SKM-1 treated with dmso at 0.1 percent for 144 hours (cell line): ENCODE data around the gene HNRNPAB.
"Not testable (repeated sequence)": the region's sequence is repeated elsewhere in the genome, so short reads cannot be mapped to it uniquely, and the experiment has no call there.

Experiments used
- DNase-seq: peaks from one replicate; lab custom pipeline; 2025; ENCODE audit not compliant: unreplicated experiment; lab: John Stamatoyannopoulos, UW

HNRNPAB gene

GRCh38 chr5:178229111-178229510, 24.8 kb downstream of the HNRNPAB start:
- DNase-seq: not testable (repeated sequence)

GRCh38 chr5:178229861-178230260, 25.5 kb downstream of the HNRNPAB start:
- DNase-seq: no peak

- no peak for DNase-seq
These were observed 26.7 kb downstream of the HNRNPAB start for GRCh38 chr5:178230879-178231538.

GRCh38 chr5:178231539-178232123, 27.3 kb downstream of the HNRNPAB start:
- no peak for DNase-seq

GRCh38 chr5:178232124-178232919, 28.0 kb downstream of the HNRNPAB start, which contains the start of gene PHYKPL:
Gene PHYKPL, minus strand, starts transcription at chr5:178232802. Its CDS starts 252 bp downstream, at chr5:178232550.
- peak; percentile 48 for DNase-seq

- DNase-seq: no peak
These were observed 28.6 kb downstream of the HNRNPAB start for GRCh38 chr5:178232920-178233429.

GRCh38 chr5:178234121-178234749, 29.9 kb downstream of the HNRNPAB start:
- DNase-seq: no peak

- DNase-seq: peak; percentile 52
These were observed 30.6 kb downstream of the HNRNPAB start for GRCh38 chr5:178234750-178235587.

GRCh38 chr5:178235588-178235974, 31.2 kb downstream of the HNRNPAB start:
- DNase-seq: no peak

GRCh38 chr5:178236126-178236525, 31.8 kb downstream of the HNRNPAB start:
- no peak for DNase-seq

- no peak for DNase-seq
These were observed 32.3 kb downstream of the HNRNPAB start for GRCh38 chr5:178236679-178237078.

GRCh38 chr5:178237431-178238312, 33.3 kb downstream of the HNRNPAB start:
- DNase-seq: peak; percentile 24

- DNase-seq: no peak
These were observed 33.9 kb downstream of the HNRNPAB start for GRCh38 chr5:178238313-178238635.

GRCh38 chr5:178238711-178239592, 34.6 kb downstream of the HNRNPAB start:
- DNase-seq: no peak

- DNase-seq: not testable (repeated sequence)
These were observed 35.4 kb downstream of the HNRNPAB start for GRCh38 chr5:178239626-178240301.

- DNase-seq: no peak
These were observed 36.0 kb downstream of the HNRNPAB start for GRCh38 chr5:178240341-178240741.

- DNase-seq: peak; percentile 8
These were observed 36.4 kb downstream of the HNRNPAB start for GRCh38 chr5:178240766-178241165.

- no peak for DNase-seq
These were observed 36.9 kb downstream of the HNRNPAB start for GRCh38 chr5:178241231-178241663.
